ENCODE data around the gene LCP1.
"Not testable (repeated sequence)": the region's sequence is repeated elsewhere in the genome, so short reads cannot be mapped to it uniquely, and the experiment has no call there.

LCP1 gene

GRCh38 chr13:46181840-46182490 is at the start of gene LCP1:
LCP1 (minus strand) TSS chr13:46182177; CDS start chr13:46159662, 22,515 bp downstream.
- no peak for DNase-seq

DNA sequence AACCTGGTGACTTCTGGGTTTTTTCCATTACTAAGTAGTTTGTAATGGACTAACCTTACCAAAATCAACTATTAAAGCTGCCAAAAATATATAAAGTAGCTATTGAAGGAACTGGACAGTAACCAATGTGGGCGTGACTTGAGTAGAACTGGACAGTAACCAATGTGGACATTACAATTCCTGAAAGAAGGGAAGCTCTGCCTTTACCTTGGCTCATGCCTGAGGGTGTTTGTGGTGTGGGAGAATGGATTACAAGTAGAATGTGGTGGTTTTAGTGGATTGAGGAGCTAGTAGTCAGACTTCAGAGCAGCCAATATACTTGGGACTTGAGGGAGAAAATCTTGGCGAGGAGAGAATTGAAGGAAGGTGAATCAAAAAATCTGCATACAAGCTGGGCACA is 47.3 kb upstream of the LCP1 start:
- DNase-seq: no peak

- not testable (repeated sequence) for DNase-seq
Measured at GRCh38 chr13:46220234-46220633, 38.3 kb upstream of the LCP1 start.

GRCh38 chr13:46214741-46215140 is 32.8 kb upstream of the LCP1 start:
- not testable (repeated sequence) for DNase-seq

- no peak for DNase-seq
Measured at GRCh38 chr13:46213242-46213641, 31.3 kb upstream of the LCP1 start.

GRCh38 chr13:46211483-46212351 is 29.7 kb upstream of the LCP1 start, which contains the start of gene LRRC63:
LRRC63 (plus strand) TSS chr13:46211928; CDS start chr13:46213035, 1,107 bp downstream.
- peak; percentile 13 for DNase-seq

- no peak for DNase-seq
Measured at GRCh38 chr13:46211116-46211482, 29.1 kb upstream of the LCP1 start.

GRCh38 chr13:46210362-46211083 is 28.5 kb upstream of the LCP1 start:
- DNase-seq: no peak

- no peak for DNase-seq
Measured at GRCh38 chr13:46207828-46208227, 25.9 kb upstream of the LCP1 start.

- DNase-seq: no peak
Measured at GRCh38 chr13:46206143-46206542, 24.2 kb upstream of the LCP1 start.

GRCh38 chr13:46202966-46203365 is 21.0 kb upstream of the LCP1 start:
- DNase-seq: no peak

DNA sequence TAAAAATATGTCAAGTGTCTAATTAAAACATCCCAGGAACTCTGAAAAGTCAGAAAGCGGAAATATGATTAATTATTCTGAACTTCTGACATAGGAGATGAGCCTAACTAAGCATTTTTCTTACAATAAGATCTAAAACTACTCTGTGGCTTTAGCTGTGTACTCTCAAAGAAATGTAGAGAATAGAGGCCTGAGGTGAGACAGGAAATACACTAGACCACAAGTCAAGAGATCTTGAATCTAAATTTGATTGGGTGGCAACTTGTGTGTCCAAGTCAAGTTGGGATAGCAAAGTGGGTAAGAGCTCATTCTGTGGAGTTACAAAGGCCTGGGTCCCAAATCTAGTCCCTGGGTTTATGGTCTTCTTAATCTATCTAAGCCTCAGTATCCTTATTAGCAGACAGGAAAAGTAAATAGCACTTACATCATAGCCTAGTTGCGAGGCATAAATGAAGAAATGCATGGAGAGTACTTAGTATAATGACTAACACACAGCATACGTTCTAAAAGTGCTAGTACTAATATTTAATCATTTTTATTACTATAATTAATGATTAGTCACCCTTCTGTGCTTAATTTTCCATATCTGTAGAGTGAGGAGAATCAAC is 20.3 kb upstream of the LCP1 start:
- DNase-seq: no peak

- DNase-seq: no peak
Measured at GRCh38 chr13:46198696-46199193, 16.8 kb upstream of the LCP1 start.

DNA sequence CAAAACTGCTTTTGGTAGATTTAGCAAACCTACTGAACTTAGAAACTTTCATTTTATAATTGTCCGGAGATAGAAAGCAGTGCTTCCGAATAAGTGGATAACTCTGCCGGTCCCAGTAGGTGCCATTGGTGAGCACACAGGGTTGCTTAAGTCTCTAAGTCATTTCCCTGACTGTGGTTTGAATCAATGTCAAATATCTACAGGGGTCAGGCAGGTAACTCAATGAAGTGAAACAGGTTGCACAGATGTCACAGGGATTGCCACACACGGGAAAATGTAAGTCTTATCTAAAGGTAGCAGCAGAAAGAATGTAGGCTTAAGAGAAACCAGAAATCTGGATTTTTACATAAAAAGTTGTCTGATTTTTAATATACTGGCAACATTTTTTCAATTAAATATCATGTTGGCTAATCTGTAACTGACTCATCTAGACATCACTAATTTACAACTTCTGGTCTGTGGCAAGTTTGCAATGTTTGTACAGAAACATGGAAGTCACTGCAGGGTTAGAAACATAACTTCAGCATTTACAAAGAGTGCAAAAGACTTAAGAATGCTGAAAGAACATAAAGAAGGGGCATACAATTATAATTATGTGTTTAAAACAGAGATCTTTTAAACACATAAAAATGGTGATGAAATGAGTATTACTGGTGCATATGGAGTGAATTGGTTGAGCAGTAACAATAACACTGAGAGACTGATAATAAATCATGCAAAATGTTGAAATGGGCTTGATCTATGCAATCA is 15.5 kb upstream of the LCP1 start:
- DNase-seq: no peak

DNA sequence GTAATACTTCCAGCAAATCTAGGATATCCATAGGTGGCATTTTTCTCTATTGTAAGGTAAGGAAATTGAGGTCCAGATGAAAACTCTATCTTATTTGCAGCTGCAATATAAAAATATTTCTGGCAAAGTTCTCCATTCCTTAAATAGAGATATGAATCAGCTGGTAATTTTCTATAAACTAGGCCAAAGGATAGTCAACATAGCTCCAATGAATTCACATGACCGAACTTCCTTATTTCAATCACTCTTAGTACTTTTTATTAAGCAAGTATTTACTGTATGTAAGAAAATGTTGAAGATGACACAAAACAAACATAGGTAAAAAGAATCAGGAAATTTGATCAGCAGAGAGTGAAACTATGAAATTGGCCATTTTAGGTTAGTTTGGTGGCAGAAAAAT is 13.0 kb upstream of the LCP1 start:
- no peak for DNase-seq

GRCh38 chr13:46192412-46192811 is 10.4 kb upstream of the LCP1 start:
- DNase-seq: no peak

GRCh38 chr13:46185634-46186033 is 3.7 kb upstream of the LCP1 start:
- DNase-seq: no peak

GRCh38 chr13:46184277-46184699 is 2.3 kb upstream of the LCP1 start:
- no peak for DNase-seq

- DNase-seq: no peak
Measured at GRCh38 chr13:46183018-46183946, 1.3 kb upstream of the LCP1 start.

GRCh38 chr13:46182491-46182877 is 507 bp upstream of the LCP1 start:
- DNase-seq: no peak

GRCh38 chr13:46181377-46181839 is 569 bp downstream of the LCP1 start:
- no peak for DNase-seq

Measured in NCI-H1092 (cell line).